HEK293 (cell line): ENCODE data around the gene MIER3.

Source experiments
- CTCF ChIA-PET: fragments of 350-600 bp; formaldehyde crosslinking; extraction: SDS; loops from one replicate; lab custom pipeline; 2021; ENCODE audit warnings: antibody characterized with exemption; lab: Yijun Ruan, JAX
- POLR2A ChIA-PET: fragments of 300-600 bp; formaldehyde crosslinking; extraction: SDS; loops from one replicate; lab custom pipeline; 2020; ENCODE audit warnings: antibody characterized with exemption, inconsistent platforms; lab: Yijun Ruan, JAX
- H3K27ac ChIP-seq: fragments of 200-500 bp; sonication (Bioruptor generic); 2 replicates; pipeline ENCODE4 v1.5.1; 2014; ENCODE audit warnings: low read depth, low read length, control low read depth, inconsistent platforms; ENCODE audit errors: extremely low read depth
- H3K36me3 ChIP-seq, 2 experiments: fragments of 200-500 bp in 1 of 2; sonication (Bioruptor generic) in 1 of 2; 1 replicate in 1 of 2; 2 replicates in 1 of 2; pipeline ENCODE4 v1.5.1; 2014 to 2017; ENCODE audit warnings: inconsistent platforms in 2 of 2, low read length in 2 of 2; ENCODE audit not compliant: control insufficient read depth in 2 of 2, insufficient read depth in 1 of 2
- H3K4me1 ChIP-seq: fragments of 200-500 bp; sonication (Bioruptor generic); 2 replicates; pipeline ENCODE4 v1.5.1; 2014; ENCODE audit warnings: mild to moderate bottlenecking, low read length, inconsistent platforms; ENCODE audit not compliant: control insufficient read depth, insufficient read depth
- H3K4me3 ChIP-seq: 2 replicates; pipeline ENCODE4 v1.5.1; 2011; ENCODE audit warnings: low read depth, mild to moderate bottlenecking, control low read depth, low read length, moderate library complexity
- H3K9me3 ChIP-seq: fragments of 200-500 bp; sonication (Bioruptor generic); 2 replicates; pipeline ENCODE4 v1.5.1; 2014; ENCODE audit warnings: low read depth, low read length, inconsistent platforms; ENCODE audit not compliant: control insufficient read depth, insufficient read depth
- HOXD13 ChIP-seq: sonication (generic); formaldehyde crosslinking; IDR thresholded peaks from 2 replicates; pipeline ENCODE4 v1.8.0; 2022; ENCODE audit warnings: missing genetic modification reagents, borderline replicate concordance
- KLF8 ChIP-seq: fragments of 450-650 bp; formaldehyde crosslinking; IDR thresholded peaks from 2 replicates; pipeline ENCODE4 v1.5.1; 2016; ENCODE audit warnings: missing biosample characterization, missing genetic modification characterization
- KLF9 ChIP-seq: fragments of 450-650 bp; formaldehyde crosslinking; IDR thresholded peaks from 2 replicates; pipeline ENCODE4 v1.5.1; 2016; ENCODE audit warnings: missing biosample characterization, missing genetic modification characterization, low read depth
- OSR2 ChIP-seq: fragments of 450-650 bp; formaldehyde crosslinking; IDR thresholded peaks from 2 replicates; pipeline ENCODE4 v1.5.1; 2016; ENCODE audit warnings: missing biosample characterization, missing genetic modification characterization
- REPIN1 ChIP-seq: fragments of 450-650 bp; formaldehyde crosslinking; IDR thresholded peaks from 2 replicates; pipeline ENCODE4 v1.5.1; 2017; ENCODE audit warnings: missing biosample characterization, missing genetic modification characterization, low read depth
- SP2 ChIP-seq: fragments of 450-650 bp; formaldehyde crosslinking; IDR thresholded peaks from 2 replicates; pipeline ENCODE4 v1.5.1; 2016; ENCODE audit warnings: missing biosample characterization, missing genetic modification characterization
- YY2 ChIP-seq: fragments of 450-650 bp; formaldehyde crosslinking; IDR thresholded peaks from 2 replicates; pipeline ENCODE4 v1.5.1; 2016; ENCODE audit warnings: missing biosample characterization, missing genetic modification characterization
- ZBTB1 ChIP-seq: fragments of 450-650 bp; formaldehyde crosslinking; IDR thresholded peaks from 2 replicates; pipeline ENCODE4 v1.5.1; 2016; ENCODE audit warnings: missing biosample characterization, missing genetic modification characterization
- ZBTB21 ChIP-seq: fragments of 450-650 bp; formaldehyde crosslinking; IDR thresholded peaks from 2 replicates; pipeline ENCODE4 v1.5.1; 2017; ENCODE audit warnings: missing biosample characterization, missing genetic modification characterization
- ZNF112 ChIP-seq: fragments of 450-650 bp; formaldehyde crosslinking; IDR thresholded peaks from 2 replicates; pipeline ENCODE4 v1.5.0; 2017; ENCODE audit warnings: missing biosample characterization, missing genetic modification characterization
- ZNF114 ChIP-seq: fragments of 450-650 bp; formaldehyde crosslinking; IDR thresholded peaks from 2 replicates; pipeline ENCODE4 v1.5.0; 2017; ENCODE audit warnings: missing biosample characterization, missing genetic modification characterization
- ZNF121 ChIP-seq: fragments of 450-650 bp; formaldehyde crosslinking; IDR thresholded peaks from 2 replicates; pipeline ENCODE4 v1.5.1; 2016; ENCODE audit warnings: missing biosample characterization, missing genetic modification characterization
- ZNF174 ChIP-seq: fragments of 450-650 bp; formaldehyde crosslinking; IDR thresholded peaks from 2 replicates; pipeline ENCODE4 v1.5.0; 2017; ENCODE audit warnings: missing biosample characterization, mild to moderate bottlenecking, missing genetic modification characterization
- ZNF19 ChIP-seq: fragments of 450-650 bp; formaldehyde crosslinking; IDR thresholded peaks from 2 replicates; pipeline ENCODE4; 2016; ENCODE audit warnings: missing biosample characterization, missing genetic modification characterization, low read depth
- ZNF214 ChIP-seq: fragments of 450-650 bp; formaldehyde crosslinking; IDR thresholded peaks from 2 replicates; pipeline ENCODE4 v1.5.1; 2017; ENCODE audit warnings: missing biosample characterization, mild to moderate bottlenecking, missing genetic modification characterization, borderline replicate concordance
- ZNF223 ChIP-seq: fragments of 450-650 bp; formaldehyde crosslinking; IDR thresholded peaks from 2 replicates; pipeline ENCODE4 v1.5.1; 2016; ENCODE audit warnings: missing biosample characterization, missing genetic modification characterization
- ZNF274 ChIP-seq, 2 experiments: fragments of 200-500 bp in 1 of 2; fragments of 450-650 bp in 1 of 2; sonication (Bioruptor generic) in 1 of 2; formaldehyde crosslinking in 1 of 2; IDR thresholded peaks; 2 replicates each; pipeline versions ENCODE4 v1.5.1 to v1.6.1; 2014 to 2016; ENCODE audit warnings: borderline replicate concordance in 1 of 2, inconsistent platforms in 1 of 2, low read length in 1 of 2, missing biosample characterization in 1 of 2, missing genetic modification characterization in 1 of 2
- ZNF350 ChIP-seq: fragments of 450-650 bp; formaldehyde crosslinking; IDR thresholded peaks from 2 replicates; pipeline ENCODE4 v1.5.0; 2017; ENCODE audit warnings: missing biosample characterization, mild to moderate bottlenecking, missing genetic modification characterization
- ZNF433 ChIP-seq: fragments of 450-650 bp; formaldehyde crosslinking; IDR thresholded peaks from 2 replicates; pipeline ENCODE4 v1.5.1; 2016; ENCODE audit warnings: missing biosample characterization, missing genetic modification characterization, low read depth
- ZNF48 ChIP-seq: fragments of 450-650 bp; formaldehyde crosslinking; IDR thresholded peaks from 2 replicates; pipeline ENCODE4 v1.5.1; 2016; ENCODE audit warnings: missing biosample characterization, missing genetic modification characterization
- ZNF548 ChIP-seq: fragments of 450-650 bp; formaldehyde crosslinking; IDR thresholded peaks from 2 replicates; pipeline ENCODE4 v1.5.1; 2016; ENCODE audit warnings: missing biosample characterization, missing genetic modification characterization
- ZNF555 ChIP-seq: fragments of 450-650 bp; formaldehyde crosslinking; conservative IDR thresholded peaks from 2 replicates; pipeline ENCODE4 v1.5.1; 2017; ENCODE audit warnings: missing biosample characterization, mild to moderate bottlenecking, missing genetic modification characterization, inconsistent platforms
- ZNF585B ChIP-seq: fragments of 450-650 bp; formaldehyde crosslinking; IDR thresholded peaks from 2 replicates; pipeline ENCODE4 v1.5.1; 2016; ENCODE audit warnings: missing biosample characterization, missing genetic modification characterization
- ZNF626 ChIP-seq: fragments of 450-650 bp; sonication (Bioruptor Pico); formaldehyde crosslinking; IDR thresholded peaks from 2 replicates; pipeline ENCODE4 v1.5.1; 2018; ENCODE audit warnings: missing biosample characterization, missing genetic modification characterization, inconsistent platforms
- ZNF747 ChIP-seq: fragments of 450-650 bp; formaldehyde crosslinking; IDR thresholded peaks from 2 replicates; pipeline ENCODE4 v1.5.1; 2016; ENCODE audit warnings: missing biosample characterization, missing genetic modification characterization
- ZNF830 ChIP-seq: fragments of 450-650 bp; IDR thresholded peaks from 2 replicates; pipeline ENCODE4 v1.5.0; 2018; ENCODE audit warnings: missing biosample characterization, missing genetic modification characterization, low read depth, mild to moderate bottlenecking, moderate library complexity
- TF ChIP-seq, protein P1 (sequence below): fragments of 450-650 bp; formaldehyde crosslinking; IDR thresholded peaks from 2 replicates; pipeline ENCODE4 v1.5.1; 2016; ENCODE audit warnings: missing biosample characterization, missing genetic modification characterization
- TF ChIP-seq, protein P2 (sequence below): fragments of 450-650 bp; formaldehyde crosslinking; IDR thresholded peaks from 2 replicates; pipeline ENCODE4 v1.5.1; 2016; ENCODE audit warnings: missing biosample characterization, missing genetic modification characterization
- TF ChIP-seq, protein P3 (sequence below): fragments of 450-650 bp; formaldehyde crosslinking; optimal IDR thresholded peaks from 2 replicates; pipeline ENCODE3; 2016; ENCODE audit warnings: missing biosample characterization, mild to moderate bottlenecking, missing genetic modification characterization
- TF ChIP-seq, protein P4 (sequence below): fragments of 450-650 bp; formaldehyde crosslinking; IDR thresholded peaks from 2 replicates; pipeline ENCODE4 v1.5.1; 2016; ENCODE audit warnings: missing biosample characterization, missing genetic modification characterization, borderline replicate concordance

The MIER3 gene

DNA sequence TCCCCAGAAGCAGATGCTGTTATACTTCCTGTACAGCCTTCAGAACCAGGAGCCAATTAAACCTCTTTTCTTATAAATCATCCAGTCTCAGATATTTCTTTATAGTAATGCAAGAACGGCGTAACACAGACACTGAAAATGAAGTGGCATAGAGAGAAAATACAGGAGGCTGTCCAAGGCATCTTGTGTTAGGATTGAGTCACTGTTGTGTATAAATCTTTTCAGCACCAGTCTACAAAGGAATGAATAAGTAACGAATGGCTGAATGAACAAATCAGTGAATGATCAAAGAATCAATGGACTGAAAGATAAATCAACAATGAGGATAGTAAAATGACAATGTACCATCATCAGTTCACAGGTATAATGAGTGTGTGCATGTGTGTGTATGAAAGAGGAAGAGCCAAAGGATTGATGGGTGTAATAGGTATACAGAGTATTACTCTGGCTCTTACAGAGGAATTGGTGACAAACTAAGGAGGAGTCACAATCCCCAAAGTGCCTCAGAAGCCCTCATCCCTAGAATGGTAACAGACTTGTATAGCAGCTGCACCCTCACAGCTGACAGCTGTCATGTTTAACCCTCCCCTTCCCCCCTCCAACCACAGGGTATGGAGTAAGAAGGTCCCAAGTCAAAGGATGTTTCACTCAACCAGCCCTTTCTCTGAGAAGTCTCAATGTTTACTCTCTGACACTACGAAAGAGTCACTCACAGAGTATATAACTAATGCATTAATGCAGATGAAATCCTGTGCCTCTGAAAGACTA is 29.8 kb upstream of the MIER3 start:
- Histone ChIP-seq H3K36me3 (no peaks in the 10 kb centered on the region), H3K4me1 (no peaks in the 10 kb centered on the region), H3K9me3 (no peaks in the 10 kb centered on the region), H3K4me3 (no peak overlapping the region), H3K27ac (no peak overlapping the region)
- POLR2A ChIA-PET: no interaction called here
- TF ChIP-seq, protein P1, sequence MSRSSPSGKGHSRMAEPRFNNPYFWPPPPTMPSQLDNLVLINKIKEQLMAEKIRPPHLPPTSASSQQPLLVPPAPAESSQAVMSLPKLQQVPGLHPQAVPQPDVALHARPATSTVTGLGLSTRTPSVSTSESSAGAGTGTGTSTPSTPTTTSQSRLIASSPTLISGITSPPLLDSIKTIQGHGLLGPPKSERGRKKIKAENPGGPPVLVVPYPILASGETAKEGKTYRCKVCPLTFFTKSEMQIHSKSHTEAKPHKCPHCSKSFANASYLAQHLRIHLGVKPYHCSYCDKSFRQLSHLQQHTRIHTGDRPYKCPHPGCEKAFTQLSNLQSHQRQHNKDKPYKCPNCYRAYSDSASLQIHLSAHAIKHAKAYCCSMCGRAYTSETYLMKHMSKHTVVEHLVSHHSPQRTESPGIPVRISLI: no peak
- TF ChIP-seq ZBTB21 (tag by site-specific recombination) (no peak), REPIN1 (no peak), ZNF114 (no peak), ZNF19 (tag by site-specific recombination) (no peak), ZNF555 (tag by site-specific recombination) (no peak), SP2 (no peak), ZNF830 (tag by site-specific recombination) (no peak), ZNF274 (IDR thresholded peaks at IDR 0.05; ENCODE audit: low read length) (no peak), ZNF274 (tag by site-specific recombination; IDR thresholded peaks at IDR 0.05; ENCODE audit: borderline replicate concordance) (no peak), ZNF174 (tag by site-specific recombination) (no peak), ZNF548 (tag by site-specific recombination) (no peak), ZNF223 (tag by site-specific recombination) (no peak), HOXD13 (no peak)
- TF ChIP-seq, protein P2, sequence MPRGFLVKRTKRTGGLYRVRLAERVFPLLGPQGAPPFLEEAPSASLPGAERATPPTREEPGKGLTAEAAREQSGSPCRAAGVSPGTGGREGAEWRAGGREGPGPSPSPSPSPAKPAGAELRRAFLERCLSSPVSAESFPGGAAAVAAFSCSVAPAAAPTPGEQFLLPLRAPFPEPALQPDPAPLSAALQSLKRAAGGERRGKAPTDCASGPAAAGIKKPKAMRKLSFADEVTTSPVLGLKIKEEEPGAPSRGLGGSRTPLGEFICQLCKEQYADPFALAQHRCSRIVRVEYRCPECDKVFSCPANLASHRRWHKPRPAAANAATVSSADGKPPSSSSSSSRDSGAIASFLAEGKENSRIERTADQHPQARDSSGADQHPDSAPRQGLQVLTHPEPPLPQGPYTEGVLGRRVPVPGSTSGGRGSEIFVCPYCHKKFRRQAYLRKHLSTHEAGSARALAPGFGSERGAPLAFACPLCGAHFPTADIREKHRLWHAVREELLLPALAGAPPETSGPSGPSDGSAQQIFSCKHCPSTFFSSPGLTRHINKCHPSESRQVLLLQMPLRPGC (tag by site-specific recombination): no peak
- CTCF ChIA-PET: no interaction called here

DNA sequence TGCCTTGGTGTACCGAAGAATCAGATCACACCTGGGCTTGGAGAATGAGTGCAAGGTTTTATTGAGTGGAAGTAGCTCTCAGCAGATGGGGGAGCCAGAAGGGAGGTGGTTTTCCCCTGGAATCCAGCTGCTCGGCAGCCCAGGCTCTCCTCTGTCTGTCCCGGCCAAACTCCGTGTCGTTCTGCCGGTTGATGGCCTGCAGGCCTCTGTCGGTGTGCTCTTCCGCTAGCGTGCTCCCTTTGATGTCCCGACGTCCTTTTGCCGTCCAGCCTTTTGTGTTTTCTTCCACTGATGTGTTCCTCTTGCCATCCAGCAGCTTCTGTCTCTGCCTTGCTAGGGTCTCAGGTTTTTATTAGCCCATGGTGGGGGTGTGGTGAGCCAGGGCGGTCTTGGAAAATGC is 28.0 kb upstream of the MIER3 start:
- Histone ChIP-seq H3K9me3 (no peaks in the 10 kb centered on the region), H3K4me1 (no peaks in the 10 kb centered on the region), H3K36me3 (no peaks in the 10 kb centered on the region), H3K27ac (no peak overlapping the region), H3K4me3 (no peak overlapping the region)
- POLR2A ChIA-PET: no interaction called here
- CTCF ChIA-PET: no interaction called here
- TF ChIP-seq ZNF112 (tag by site-specific recombination): no peak
- TF ChIP-seq YY2: no peak
- no peak for TF ChIP-seq ZNF48 (tag by site-specific recombination)
- no peak for TF ChIP-seq OSR2
- TF ChIP-seq, protein P3, sequence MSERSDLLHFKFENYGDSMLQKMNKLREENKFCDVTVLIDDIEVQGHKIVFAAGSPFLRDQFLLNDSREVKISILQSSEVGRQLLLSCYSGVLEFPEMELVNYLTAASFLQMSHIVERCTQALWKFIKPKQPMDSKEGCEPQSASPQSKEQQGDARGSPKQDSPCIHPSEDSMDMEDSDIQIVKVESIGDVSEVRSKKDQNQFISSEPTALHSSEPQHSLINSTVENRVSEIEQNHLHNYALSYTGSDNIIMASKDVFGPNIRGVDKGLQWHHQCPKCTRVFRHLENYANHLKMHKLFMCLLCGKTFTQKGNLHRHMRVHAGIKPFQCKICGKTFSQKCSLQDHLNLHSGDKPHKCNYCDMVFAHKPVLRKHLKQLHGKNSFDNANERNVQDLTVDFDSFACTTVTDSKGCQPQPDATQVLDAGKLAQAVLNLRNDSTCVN (tag by site-specific recombination): no peak
- no peak for TF ChIP-seq ZNF121
- no peak for TF ChIP-seq ZNF747 (tag by site-specific recombination)
- no peak for TF ChIP-seq KLF8 (tag by site-specific recombination)
- no peak for TF ChIP-seq KLF9 (tag by site-specific recombination)
- no peak for TF ChIP-seq ZBTB1 (tag by site-specific recombination)
- TF ChIP-seq ZNF585B: no peak
- TF ChIP-seq ZNF433 (tag by site-specific recombination): no peak
- TF ChIP-seq, protein P4, sequence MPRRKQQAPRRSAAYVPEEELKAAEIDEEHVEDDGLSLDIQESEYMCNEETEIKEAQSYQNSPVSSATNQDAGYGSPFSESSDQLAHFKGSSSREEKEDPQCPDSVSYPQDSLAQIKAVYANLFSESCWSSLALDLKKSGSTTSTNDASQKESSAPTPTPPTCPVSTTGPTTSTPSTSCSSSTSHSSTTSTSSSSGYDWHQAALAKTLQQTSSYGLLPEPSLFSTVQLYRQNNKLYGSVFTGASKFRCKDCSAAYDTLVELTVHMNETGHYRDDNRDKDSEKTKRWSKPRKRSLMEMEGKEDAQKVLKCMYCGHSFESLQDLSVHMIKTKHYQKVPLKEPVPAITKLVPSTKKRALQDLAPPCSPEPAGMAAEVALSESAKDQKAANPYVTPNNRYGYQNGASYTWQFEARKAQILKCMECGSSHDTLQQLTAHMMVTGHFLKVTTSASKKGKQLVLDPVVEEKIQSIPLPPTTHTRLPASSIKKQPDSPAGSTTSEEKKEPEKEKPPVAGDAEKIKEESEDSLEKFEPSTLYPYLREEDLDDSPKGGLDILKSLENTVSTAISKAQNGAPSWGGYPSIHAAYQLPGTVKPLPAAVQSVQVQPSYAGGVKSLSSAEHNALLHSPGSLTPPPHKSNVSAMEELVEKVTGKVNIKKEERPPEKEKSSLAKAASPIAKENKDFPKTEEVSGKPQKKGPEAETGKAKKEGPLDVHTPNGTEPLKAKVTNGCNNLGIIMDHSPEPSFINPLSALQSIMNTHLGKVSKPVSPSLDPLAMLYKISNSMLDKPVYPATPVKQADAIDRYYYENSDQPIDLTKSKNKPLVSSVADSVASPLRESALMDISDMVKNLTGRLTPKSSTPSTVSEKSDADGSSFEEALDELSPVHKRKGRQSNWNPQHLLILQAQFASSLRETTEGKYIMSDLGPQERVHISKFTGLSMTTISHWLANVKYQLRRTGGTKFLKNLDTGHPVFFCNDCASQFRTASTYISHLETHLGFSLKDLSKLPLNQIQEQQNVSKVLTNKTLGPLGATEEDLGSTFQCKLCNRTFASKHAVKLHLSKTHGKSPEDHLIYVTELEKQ (tag by site-specific recombination): no peak
- TF ChIP-seq ZNF350 (tag by site-specific recombination): no peak
- TF ChIP-seq ZNF626 (tag by site-specific recombination): no peak
- TF ChIP-seq ZNF214 (tag by site-specific recombination): no peak
